SU-DHL-6 (cell line): Measurements from ENCODE around the gene MKX.

Experiments used
- H2AFZ ChIP-seq: fragments of 200-600 bp; sonication (generic); 2 replicates; pipeline ENCODE4 v1.6.1; 2014; ENCODE audit warnings: low read depth, mild to moderate bottlenecking, moderate library complexity, mixed read lengths, antibody characterized with exemption, low read length; ENCODE audit not compliant: severe bottlenecking
- H3F3A ChIP-seq: fragments of 200-600 bp; shearing (Covaris generic); 2 replicates; pipeline ENCODE4 v1.6.0; 2016; ENCODE audit warnings: antibody characterized with exemption, mild to moderate bottlenecking; ENCODE audit not compliant: insufficient read depth
- H3K27ac ChIP-seq: fragments of 200-600 bp; sonication (generic); 2 replicates; pipeline ENCODE4 v1.5.1; 2016; ENCODE audit warnings: low read depth, mild to moderate bottlenecking, low read length, moderate library complexity, mixed read lengths
- H3K27me3 ChIP-seq: fragments of 200-600 bp; sonication (generic), shearing (Covaris generic); 2 replicates; pipeline ENCODE4 v1.6.0; 2014; ENCODE audit warnings: mild to moderate bottlenecking, low read length
- H3K36me3 ChIP-seq: fragments of 200-600 bp; sonication (generic); 2 replicates; pipeline ENCODE4 v1.6.1; 2014; ENCODE audit warnings: mild to moderate bottlenecking, low read length, mixed read lengths
- H3K4me2 ChIP-seq: fragments of 300-600, 200-600 bp; shearing (Covaris generic), sonication (generic); 2 replicates; pipeline ENCODE4 v1.6.0; 2014; ENCODE audit warnings: low read length, low read depth, mild to moderate bottlenecking; ENCODE audit not compliant: poor library complexity, severe bottlenecking
- H3K4me3 ChIP-seq: fragments of 200-600 bp; sonication (generic); 2 replicates; pipeline ENCODE4 v1.5.1; 2014; ENCODE audit warnings: antibody characterized with exemption, low read length, mild to moderate bottlenecking, mixed read lengths; ENCODE audit not compliant: insufficient read depth, poor library complexity, severe bottlenecking
- H3K79me2 ChIP-seq: fragments of 200-600 bp; sonication (generic); 2 replicates; pipeline ENCODE4 v1.6.1; 2014; ENCODE audit warnings: mild to moderate bottlenecking, low read length, moderate library complexity; ENCODE audit not compliant: insufficient read depth
- H3K9ac ChIP-seq: fragments of 200-600 bp; sonication (generic); 2 replicates; pipeline ENCODE4 v1.7.0; 2014; ENCODE audit warnings: mild to moderate bottlenecking, low read length
- H3K9me2 ChIP-seq: fragments of 200-600 bp; sonication (generic); replicated peaks from 2 replicates; pipeline ENCODE4 v1.6.1; 2014; ENCODE audit warnings: low read length; ENCODE audit not compliant: insufficient read depth
- H3K9me3 ChIP-seq: fragments of 200-600 bp; sonication (generic); 2 replicates; pipeline ENCODE4 v1.6.1; 2014; ENCODE audit warnings: low read length, mixed read lengths; ENCODE audit not compliant: insufficient read depth
- H4K20me1 ChIP-seq: fragments of 200-600 bp; sonication (generic); 2 replicates; pipeline ENCODE4 v1.6.1; 2014; ENCODE audit warnings: low read depth, mild to moderate bottlenecking, antibody characterized with exemption, low read length, moderate library complexity, mixed read lengths
- CTCF ChIP-seq: fragments of 200-600 bp; sonication (generic); IDR thresholded peaks from one replicate; pipeline ENCODE4 v1.5.1; 2017; ENCODE audit warnings: antibody characterized with exemption, mild to moderate bottlenecking, low read length, moderate library complexity; ENCODE audit not compliant: insufficient read depth, poor library complexity, severe bottlenecking
- EZH2phosphoT487 ChIP-seq: fragments of 200-600 bp; sonication (generic), shearing (Covaris generic); conservative IDR thresholded peaks from 2 replicates; pipeline ENCODE4 v1.6.1; 2018; ENCODE audit warnings: mild to moderate bottlenecking, antibody characterized with exemption, low read length, moderate library complexity, mixed read lengths

The MKX gene

DNA sequence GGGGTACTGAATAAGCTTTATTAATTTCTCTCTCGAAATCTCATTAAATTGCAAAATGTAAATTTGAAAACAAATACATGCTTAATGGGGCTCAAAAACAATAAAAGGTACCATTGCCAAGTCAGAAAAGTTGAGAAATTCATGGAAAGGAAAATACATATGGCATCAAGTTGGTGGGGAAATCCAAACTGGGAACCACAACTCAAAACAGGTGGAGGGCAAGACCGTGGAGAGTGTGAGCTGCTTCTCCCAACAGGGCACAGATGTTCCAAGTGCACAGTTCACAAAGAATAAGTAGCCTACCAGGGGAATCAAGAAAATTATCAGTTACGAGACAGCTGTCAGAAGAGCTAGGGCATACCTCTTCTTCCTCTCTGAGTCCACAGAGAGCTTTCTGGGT lies 26.6 kb downstream of the MKX start:
- Histone ChIP-seq H4K20me1 (no peaks in the 10 kb centered on the region), H3K4me2 (no peak overlapping the region)

DNA sequence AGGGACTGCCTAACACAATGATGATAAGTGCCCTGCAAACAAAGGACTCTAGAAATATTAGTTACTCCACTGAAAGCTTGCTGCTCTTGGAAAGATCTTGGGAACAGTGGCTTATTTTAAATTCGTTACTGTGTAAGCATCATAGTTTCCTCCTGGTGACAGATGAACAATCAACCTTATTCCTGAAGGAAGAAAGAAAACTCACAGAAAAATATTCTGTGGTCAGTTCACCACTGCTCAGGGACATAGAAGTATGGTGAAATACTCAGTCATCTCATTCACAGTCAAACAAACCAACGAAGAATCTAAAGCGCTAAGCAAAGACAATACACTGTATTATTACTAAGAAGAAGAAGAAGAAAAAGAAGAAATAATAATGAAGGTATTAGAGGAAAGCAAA lies 27.8 kb downstream of the MKX start:
- Histone ChIP-seq H3F3A (no peaks in the 10 kb centered on the region), H2AFZ (no peak overlapping the region), H3K27ac (no peak overlapping the region), H3K4me3 (no peak overlapping the region), H4K20me1 (no peaks in the 10 kb centered on the region), H3K9me3 (no peaks in the 10 kb centered on the region), H3K27me3 (no peaks in the 10 kb centered on the region), H3K36me3 (no peaks in the 10 kb centered on the region), H3K4me2 (no peak overlapping the region), H3K9me2 (no peaks in the 10 kb centered on the region), H3K79me2 (no peaks in the 10 kb centered on the region), H3K9ac (no peak overlapping the region)
- TF ChIP-seq CTCF (no peak), EZH2phosphoT487 (no peak)

More for the DNA sequence above, 26.6 kb downstream of the MKX start:
- no peaks in the 10 kb centered on the region for H3K9me2 ChIP-seq
- H3K79me2 ChIP-seq: no peaks in the 10 kb centered on the region
- TF ChIP-seq CTCF: no peak
- no peak for TF ChIP-seq EZH2phosphoT487
- H3F3A ChIP-seq: no peaks in the 10 kb centered on the region
- H3K27ac ChIP-seq: no peak overlapping the region
- H3K27me3 ChIP-seq: no peaks in the 10 kb centered on the region
- no peaks in the 10 kb centered on the region for H3K9me3 ChIP-seq
- no peak overlapping the region for H3K9ac ChIP-seq
- H3K4me3 ChIP-seq: no peak overlapping the region
- no peak overlapping the region for H2AFZ ChIP-seq
- no peaks in the 10 kb centered on the region for H3K36me3 ChIP-seq

GRCh38 chr10:27717224-27717623 lies 28.4 kb downstream of the MKX start:
- Histone ChIP-seq H3K4me3 (no peak overlapping the region), H4K20me1 (no peaks in the 10 kb centered on the region), H3K9me3 (no peaks in the 10 kb centered on the region), H3K4me2 (no peak overlapping the region), H3K9ac (no peak overlapping the region), H3K27me3 (no peaks in the 10 kb centered on the region), H2AFZ (no peak overlapping the region), H3F3A (no peaks in the 10 kb centered on the region), H3K79me2 (no peaks in the 10 kb centered on the region), H3K27ac (no peak overlapping the region), H3K36me3 (no peaks in the 10 kb centered on the region), H3K9me2 (no peaks in the 10 kb centered on the region)
- TF ChIP-seq EZH2phosphoT487: no peak
- no peak for TF ChIP-seq CTCF
